GM23248 (cell line): Measurements from ENCODE around the gene CEND1. TPM values are rescaled to one million over a fixed set of nuclear protein-coding genes. Genes with fewer than 3 reads are reported as not detected.

Experiments used
- DNase-seq: peaks from one replicate; pipeline ENCODE4 v3.0.0-alpha.2; 2015
- H2AFZ ChIP-seq: fragments of 200-600 bp; sonication (generic); 2 replicates; pipeline ENCODE4 v1.6.1; 2016; ENCODE audit warnings: antibody characterized with exemption
- H3F3A ChIP-seq: fragments of 200-600 bp; sonication (generic); 2 replicates; pipeline ENCODE4 v1.6.1; 2016; ENCODE audit warnings: mild to moderate bottlenecking, antibody characterized with exemption, mixed run types; ENCODE audit not compliant: insufficient read depth
- H3K27ac ChIP-seq: fragments of 200-600 bp; sonication (generic); 2 replicates; pipeline ENCODE4 v1.5.1; 2016; ENCODE audit warnings: mild to moderate bottlenecking
- H3K27me3 ChIP-seq: fragments of 200-600 bp; sonication (generic); replicated peaks from 2 replicates; pipeline ENCODE4 v1.6.1; 2016; ENCODE audit warnings: mild to moderate bottlenecking; ENCODE audit not compliant: insufficient read depth
- H3K36me3 ChIP-seq: fragments of 200-600 bp; sonication (generic); 2 replicates; pipeline ENCODE4 v1.6.1; 2016; ENCODE audit warnings: low read depth, mild to moderate bottlenecking
- H3K4me1 ChIP-seq: fragments of 200-600 bp; sonication (generic); 2 replicates; pipeline ENCODE4 v1.6.1; 2016; ENCODE audit warnings: mild to moderate bottlenecking; ENCODE audit not compliant: insufficient read depth
- H3K4me2 ChIP-seq: fragments of 200-600 bp; sonication (generic); one replicate; pipeline ENCODE4 v1.6.1; 2016; ENCODE audit warnings: mild to moderate bottlenecking; ENCODE audit not compliant: unreplicated experiment
- H3K4me3 ChIP-seq: fragments of 200-600 bp; sonication (generic); 2 replicates; pipeline ENCODE4 v1.5.1; 2016; ENCODE audit warnings: mild to moderate bottlenecking
- H3K79me2 ChIP-seq: fragments of 200-600 bp; sonication (generic); 2 replicates; pipeline ENCODE4 v1.6.1; 2016; ENCODE audit warnings: mild to moderate bottlenecking; ENCODE audit not compliant: insufficient read depth
- H3K9ac ChIP-seq: fragments of 200-600 bp; sonication (generic); 2 replicates; pipeline ENCODE4 v1.6.1; 2016; ENCODE audit warnings: mild to moderate bottlenecking
- H3K9me2 ChIP-seq: fragments of 200-600 bp; sonication (generic); 2 replicates; pipeline ENCODE4 v1.6.1; 2016; ENCODE audit warnings: mixed run types, mild to moderate bottlenecking, moderate library complexity; ENCODE audit not compliant: insufficient read depth
- H3K9me3 ChIP-seq: fragments of 200-600 bp; sonication (generic); one replicate; pipeline ENCODE4 v1.6.1; 2017; ENCODE audit warnings: low read depth
- H4K20me1 ChIP-seq: fragments of 200-600 bp; sonication (generic); 2 replicates; pipeline ENCODE4 v1.6.0; 2016; ENCODE audit not compliant: insufficient read depth
- EZH2 ChIP-seq: fragments of 200-600 bp; sonication (generic); IDR thresholded peaks from 2 replicates; pipeline ENCODE4 v1.6.1; 2018; ENCODE audit warnings: antibody characterized with exemption, mild to moderate bottlenecking; ENCODE audit not compliant: insufficient read depth, poor library complexity, severe bottlenecking
- EZH2phosphoT487 ChIP-seq: fragments of 200-600 bp; sonication (generic); IDR thresholded peaks from 2 replicates; pipeline ENCODE4 v1.6.1; 2018; ENCODE audit warnings: antibody characterized with exemption, moderate library complexity, mild to moderate bottlenecking, low read depth; ENCODE audit not compliant: insufficient read depth
- WGBS, 2 experiments: methylation state at CpG; one replicate each; pipeline ENCODE4 v1.1.6; 2015 to 2017; ENCODE audit warnings: low lambda C conversion rate in 2 of 2, low coverage in 1 of 2; ENCODE audit errors: missing lambda C conversion rate in 2 of 2; 5-methylcytosine and 5-hydroxymethylcytosine counted together
- in situ Hi-C: fragments of 300-500 bp; cut with MboI; formaldehyde crosslinking; loops from 2 replicates; pipeline ENCODE4 v1.15.0; 2020
- polyA plus RNA-seq: library from polyadenylated mRNA; unstranded; fragments of >200 nt; fragmentation: Nextera tagmentation; extraction: Ambion mirVana; gene quantifications from 2 replicates; pipeline ENCODE4 v1.2.1, GENCODE V29; 2016
- total RNA-seq: library from RNA; depleted of rRNA; stranded (reverse); fragments of >200 nt; shearing (Covaris generic); gene quantifications from 2 replicates; pipeline ENCODE4 v1.2.3, GENCODE V29; 2014

Gene CEND1
- total and polyA plus RNA-seq, 2 experiments from 2014 or later: 2.1 to 3.4 TPM

- Histone ChIP-seq H3K27ac (no peak overlapping the region), H2AFZ (no peak overlapping the region), H3K4me1 (peaks cover 6% of the 10 kb centered on the region), H3K4me2 (no peak overlapping the region), H3K9me2 (no peaks in the 10 kb centered on the region), H3K9ac (no peak overlapping the region), H3K27me3 (no peaks in the 10 kb centered on the region), H4K20me1 (no peaks in the 10 kb centered on the region), H3K79me2 (peaks cover 7% of the 10 kb centered on the region), H3K36me3 (no peaks in the 10 kb centered on the region; the same call in 1 of the 2 replicates), H3K4me3 (no peak overlapping the region), H3F3A (peaks cover 4% of the 10 kb centered on the region; the same call in 1 of the 2 replicates), H3K9me3 (no peaks in the 10 kb centered on the region)
- DNase-seq: no peak
- no peak for TF ChIP-seq EZH2phosphoT487
- TF ChIP-seq EZH2: no peak
- in situ Hi-C loops: no loop called here
- WGBS, 2 experiments: 91 to 94% methylated on average over 28 to 31 of the region's 32 CpGs
These were observed 9.9 kb upstream of the CEND1 start for GRCh38 chr11:799641-800316.

- H3K9ac ChIP-seq: peak within 1 kb of the TSS; percentile 85
- peak within 1 kb of the TSS; percentile 75 for H2AFZ ChIP-seq
- no peaks in the 10 kb centered on the region for H3K27me3 ChIP-seq
- peak within 1 kb of the TSS; percentile 82 for H3K4me3 ChIP-seq
- H3K79me2 ChIP-seq: peaks cover 12% of the 10 kb centered on the region
- peak within 1 kb of the TSS; percentile 84 for H3K4me2 ChIP-seq
- peak within 1 kb of the TSS; percentile 86 for H3K27ac ChIP-seq
- H3K9me2 ChIP-seq: no peaks in the 10 kb centered on the region
- WGBS, 2 experiments: 5 to 11% methylated on average over 27 to 56 of the region's 69 CpGs
- H3K4me1 ChIP-seq: peaks cover 6% of the 10 kb centered on the region
- in situ Hi-C loops: no loop called here
- H4K20me1 ChIP-seq: no peaks in the 10 kb centered on the region
- no peaks in the 10 kb centered on the region for H3K9me3 ChIP-seq
- peaks cover 4% of the 10 kb centered on the region; the same call in 1 of the 2 replicates for H3F3A ChIP-seq
- no peaks in the 10 kb centered on the region; the same call in 1 of the 2 replicates for H3K36me3 ChIP-seq
- DNase-seq: peak; percentile 94
- TF ChIP-seq EZH2phosphoT487: no peak
- no peak for TF ChIP-seq EZH2
These were observed 8.3 kb upstream of the CEND1 start, which contains the start of gene SLC25A22 for GRCh38 chr11:798093-798713. TSS of gene SLC25A22 (minus strand) at chr11:798281. CDS start at chr11:795006, 3,275 bp downstream.

- H3K79me2 ChIP-seq: peaks cover 12% of the 10 kb centered on the region
- in situ Hi-C loops: no loop called here
- no peaks in the 10 kb centered on the region for H3K9me3 ChIP-seq
- H4K20me1 ChIP-seq: no peaks in the 10 kb centered on the region
- H3K9ac ChIP-seq: peak overlapping the region; percentile 85
- no peaks in the 10 kb centered on the region for H3K9me2 ChIP-seq
- TF ChIP-seq EZH2phosphoT487: no peak
- no peak for TF ChIP-seq EZH2
- peak overlapping the region; percentile 82 for H3K4me3 ChIP-seq
- H3K36me3 ChIP-seq: no peaks in the 10 kb centered on the region
- 1% methylated on average over 41 to 55 of the region's 57 CpGs for WGBS, 2 experiments
- H3K4me1 ChIP-seq: peaks cover 6% of the 10 kb centered on the region
- H3K27ac ChIP-seq: peak overlapping the region; percentile 86
- H2AFZ ChIP-seq: peak overlapping the region; percentile 75
- H3F3A ChIP-seq: peaks cover 4% of the 10 kb centered on the region; the same call in 1 of the 2 replicates
- H3K27me3 ChIP-seq: no peaks in the 10 kb centered on the region
- H3K4me2 ChIP-seq: peak overlapping the region; percentile 84
- peak; percentile 93 for DNase-seq
These were observed 7.6 kb upstream of the CEND1 start for GRCh38 chr11:797296-798092.
